Heart right ventricle (tissue), 16 donors: ENCODE data around the gene RPGR. TPM values are rescaled to one million over a fixed set of nuclear protein-coding genes. Genes with fewer than 3 reads are reported as not detected.

Experiments used
- ATAC-seq, 8 donors: fragments of 200-7000 bp; cut with Tn5 transposase; one replicate each; pipeline ENCODE4 v1.9.1; 2020; ENCODE audit warnings: mild to moderate bottlenecking in 8 of 8, moderate library complexity in 8 of 8, moderate number of reproducible peaks in 1 of 8
- DNase-seq, 2 donors: peaks; one replicate each; pipeline ENCODE4 v3.0.0-alpha.2; 2020
- H3K27ac ChIP-seq, 10 donors: fragments of 200-600 bp; sonication (generic) in 2 of 10; one replicate each; pipeline versions ENCODE4 v1.5.0 to v1.8.0; 2020 to 2022; ENCODE audit warnings: mild to moderate bottlenecking in 3 of 10
- H3K27me3 ChIP-seq, 7 donors: fragments of 200-600 bp; one replicate each; pipeline ENCODE4 v1.8.0; 2021 to 2022; ENCODE audit warnings: mild to moderate bottlenecking in 2 of 7
- H3K36me3 ChIP-seq, 9 donors: fragments of 200-600 bp; sonication (generic) in 1 of 9; one replicate each; pipeline versions ENCODE4 v1.5.0 to v1.8.0; 2020 to 2022; ENCODE audit warnings: mild to moderate bottlenecking in 2 of 9
- H3K4me1 ChIP-seq, 9 donors: fragments of 200-600 bp; sonication (generic) in 1 of 9; one replicate each; pipeline versions ENCODE4 v1.5.0 to v1.8.0; 2020 to 2022; ENCODE audit warnings: mild to moderate bottlenecking in 4 of 9
- H3K4me3 ChIP-seq, 10 donors: fragments of 200-600 bp; sonication (generic) in 2 of 10; one replicate each; pipeline versions ENCODE4 v1.5.0 to v1.8.0; 2020 to 2022; ENCODE audit warnings: mild to moderate bottlenecking in 7 of 10, moderate library complexity in 2 of 10
- H3K9me3 ChIP-seq, 11 donors: fragments of 200-600 bp in 10 of 11; sonication (generic) in 2 of 11; one replicate each; pipeline versions ENCODE4 v1.5.0 to v1.8.0; 2013 to 2022; ENCODE audit warnings: mild to moderate bottlenecking in 2 of 11, control low read depth in 1 of 11, moderate library complexity in 1 of 11
- CTCF ChIP-seq, 9 donors: fragments of 200-600 bp; sonication (generic) in 2 of 9; IDR thresholded peaks; one replicate each; pipeline versions ENCODE4 v1.5.0 to v1.8.0; 2021 to 2022; ENCODE audit warnings: antibody characterized with exemption in 9 of 9, mild to moderate bottlenecking in 5 of 9, moderate library complexity in 1 of 9
- WGBS, 2 donors: extraction: QIAGEN DNeasy Blood & Tissue Kit; methylation state at CpG; one replicate each; pipeline ENCODE4 v1.1.7; 2013; ENCODE audit warnings: inconsistent platforms in 1 of 2; 5-methylcytosine and 5-hydroxymethylcytosine counted together
- intact Hi-C, 10 donors: fragments of 100-400 bp; cut with DNase I; formaldehyde crosslinking; loops; one replicate each; pipeline versions ENCODE4 v1.11.1 to v1.14.2; 2022
- polyA plus RNA-seq, 2 donors: library from polyadenylated mRNA; stranded (reverse); fragments of 200-250 nt; gene quantifications; one replicate each; pipeline ENCODE4 v1.2.3, GENCODE V29; 2013
- total RNA-seq, 10 donors: library from RNA; stranded (reverse); fragmentation: NEBNext Ultra II Directional in 3 of 10; extraction: Animal tissue kit (Norgen Biotek cat#: 25700) in 3 of 10; gene quantifications; one replicate each; pipeline versions ENCODE4 v1.2.1 to v1.2.4, GENCODE V29; 2021 to 2023
- donor health status: Arrhythmogenic right ventricular cardiomyopathy.
- donor health status: ischemic (EF 13 %, LVEDD 7.1; RV severe dilation, severe dysfunction).
- donor health status: healthy with polysubstance abuse.
- donor health status: DM: no; HTN: yes; CAD: no.
- donor health status: DM: no; HTN: no; CAD: no.
- donor health status: ischemic (EF 25% LVEDD 6.9; RV normal size, moderate dysfunction).
- donor health status: ischemic (EF 25% LVEDD 5.7; RV mildly dilated, moderate dysfunction).
- donor health status: healthy.
- donor health status: DM: yes; HTN: yes; CAD: no.
- donor health status: Ischemic cardiomyopathy.
- donor health status: ischemic (EF 35%, LVEDD 5.7; RV mildly dilated, moderate dysfunction).
- donor health status: nonischemic (EF 11% LVEDD 7.7; RV severe dilation, severe dysfunction).
- donor health status: DM: yes; HTN: yes; CAD: no.
- donor health status: PGD.
- donor health status: ischemic (EF 29% LVEDD 5.4; RV normal size, mild dysfunction).
- donor health status: nonischemic (EF 23%, LVEDD 6.1; RV moderate dilation, normal function).

RPGR gene
- total and polyA plus RNA-seq, 12 donors: 3.8 to 30.3 (median 6.0) TPM

- DNase-seq (no peak), ATAC-seq (no peak)
- Histone ChIP-seq H3K4me3 (no peak overlapping the region), H3K27me3 (peaks cover 0 to 29% (median 0%) of the 10 kb centered on the region in 7 donors), H3K36me3 (no peaks in the 10 kb centered on the region), H3K27ac (no peak overlapping the region), H3K9me3 (no peaks in the 10 kb centered on the region), H3K4me1 (no peaks in the 10 kb centered on the region)
- intact Hi-C loops: no loop called here
- WGBS, 2 donors: 91 to 100% methylated on average over 3 of the region's 3 CpGs
- TF ChIP-seq CTCF (IDR thresholded peaks at IDR 0.05): no peak
Observed at GRCh38 chrX:38374431-38374830, 47.1 kb upstream of the RPGR start.

- H3K4me3 ChIP-seq: no peak overlapping the region
- WGBS, 2 donors: 71 to 79% methylated on average over 2 of the region's 2 CpGs
- H3K4me1 ChIP-seq: peaks cover 0 to 6% (median 0%) of the 10 kb centered on the region in 9 donors
- intact Hi-C loops: no loop called here
- H3K9me3 ChIP-seq: no peaks in the 10 kb centered on the region
- DNase-seq (no peak), ATAC-seq (no peak)
- H3K36me3 ChIP-seq: no peaks in the 10 kb centered on the region
- H3K27ac ChIP-seq: no peak overlapping the region
- H3K27me3 ChIP-seq: peaks cover 0 to 33% (median 0%) of the 10 kb centered on the region in 7 donors
- TF ChIP-seq CTCF (IDR thresholded peaks at IDR 0.05): no peak
Observed at GRCh38 chrX:38371641-38372040, 44.3 kb upstream of the RPGR start.

- H3K4me1 ChIP-seq: peaks cover 0 to 6% (median 0%) of the 10 kb centered on the region in 9 donors
- DNase-seq (no peak), ATAC-seq (peak in 6 of 8 donors; percentile 4 to 49 (median 38))
- no peak overlapping the region for H3K4me3 ChIP-seq
- H3K9me3 ChIP-seq: no peaks in the 10 kb centered on the region
- peaks cover 0 to 28% (median 0%) of the 10 kb centered on the region in 7 donors for H3K27me3 ChIP-seq
- H3K27ac ChIP-seq: peak overlapping the region in 3 of 10 donors; percentile 34 to 44 (median 36)
- intact Hi-C loops: no loop called here
- no peak for TF ChIP-seq CTCF (IDR thresholded peaks at IDR 0.05)
- H3K36me3 ChIP-seq: no peaks in the 10 kb centered on the region
- WGBS, 2 donors: 61 to 67% methylated on average over 2 of the region's 2 CpGs
Observed at GRCh38 chrX:38368774-38369173, 41.5 kb upstream of the RPGR start.

GRCh38 chrX:38365954-38366353 lies 38.6 kb upstream of the RPGR start:
- no peaks in the 10 kb centered on the region for H3K9me3 ChIP-seq
- intact Hi-C loops: no loop called here
- H3K4me1 ChIP-seq: peaks cover 0 to 6% (median 0%) of the 10 kb centered on the region in 9 donors
- 69 to 81% methylated on average over 3 of the region's 3 CpGs for WGBS, 2 donors
- TF ChIP-seq CTCF (IDR thresholded peaks at IDR 0.05): no peak
- H3K27ac ChIP-seq: peak overlapping the region in 1 of 10 donors; percentile 26
- no peaks in the 10 kb centered on the region for H3K36me3 ChIP-seq
- ATAC-seq (no peak), DNase-seq (no peak)
- H3K4me3 ChIP-seq: no peak overlapping the region
- peaks cover 0 to 27% (median 0%) of the 10 kb centered on the region in 7 donors for H3K27me3 ChIP-seq
